Stimulated activated CD8-positive, alpha-beta memory T cell treated with anti-CD3 and anti-CD28 coated beads, Interleukin-4, amount 100 ng/mL, for 4 hours (primary cell): ENCODE measurements around the gene NPY4R2.
"Not testable (repeated sequence)": the region's sequence is repeated elsewhere in the genome, so short reads cannot be mapped to it uniquely, and the experiment has no call there.

Experiments used
- DNase-seq, 2 donors: peaks; one replicate each; pipeline ENCODE4 v3.0.0-alpha.2; 2020; ENCODE audit warnings: low read depth in 2 of 2, low spot score in 1 of 2

The NPY4R2 gene

GRCh38 chr10:47932824-47933223 is 14.4 kb downstream of the NPY4R2 start:
- not testable (repeated sequence) for DNase-seq

- DNase-seq: not testable (repeated sequence)
Measured at GRCh38 chr10:47933462-47933861, 15.0 kb downstream of the NPY4R2 start.

GRCh38 chr10:47936772-47937228 is 18.3 kb downstream of the NPY4R2 start:
- not testable (repeated sequence) for DNase-seq

GRCh38 chr10:47937634-47938033 is 19.2 kb downstream of the NPY4R2 start:
- not testable (repeated sequence) for DNase-seq

- DNase-seq: not testable (repeated sequence)
Measured at GRCh38 chr10:47940821-47941220, 22.4 kb downstream of the NPY4R2 start.

- not testable (repeated sequence) for DNase-seq
Measured at GRCh38 chr10:47941379-47941778, 22.9 kb downstream of the NPY4R2 start.

- DNase-seq: not testable (repeated sequence)
Measured at GRCh38 chr10:47942351-47943019, 24.0 kb downstream of the NPY4R2 start.

- not testable (repeated sequence) for DNase-seq
Measured at GRCh38 chr10:47943328-47943727, 24.9 kb downstream of the NPY4R2 start.

- not testable (repeated sequence) for DNase-seq
Measured at GRCh38 chr10:47947424-47947823, 29.0 kb downstream of the NPY4R2 start.

GRCh38 chr10:47957158-47957557 is 38.7 kb downstream of the NPY4R2 start:
- not testable (repeated sequence) for DNase-seq

- DNase-seq: not testable (repeated sequence)
Measured at GRCh38 chr10:47959677-47960076, 41.2 kb downstream of the NPY4R2 start.

GRCh38 chr10:47960699-47961098 is 42.2 kb downstream of the NPY4R2 start:
- not testable (repeated sequence) for DNase-seq

- not testable (repeated sequence) for DNase-seq
Measured at GRCh38 chr10:47962785-47963184, 44.3 kb downstream of the NPY4R2 start.

GRCh38 chr10:47964280-47965063 is 46.0 kb downstream of the NPY4R2 start:
- DNase-seq: not testable (repeated sequence)

- not testable (repeated sequence) for DNase-seq
Measured at GRCh38 chr10:47968988-47969387, 50.5 kb downstream of the NPY4R2 start.

- not testable (repeated sequence) for DNase-seq
Measured at GRCh38 chr10:47970047-47970446, 51.6 kb downstream of the NPY4R2 start.

GRCh38 chr10:47971598-47971997 is 53.1 kb downstream of the NPY4R2 start:
- DNase-seq: not testable (repeated sequence)

- not testable (repeated sequence) for DNase-seq
Measured at GRCh38 chr10:47972077-47972476, 53.6 kb downstream of the NPY4R2 start.
